T-helper 2 cell (primary cell): Measurements from ENCODE around the gene ELOB.

Experiments used
- DNase-seq, 5 experiments: peaks; one replicate each; pipeline versions ENCODE4 v3.0.0 to v3.0.0-alpha.2; 2012 to 2022
- total RNA-seq, 2 donors: gene quantifications; one replicate each; lab custom pipeline; 2026; lab: John Stamatoyannopoulos, UW

ELOB gene
- total RNA-seq = 35.2 to 58.7 reads per million in 2 donors

DNA sequence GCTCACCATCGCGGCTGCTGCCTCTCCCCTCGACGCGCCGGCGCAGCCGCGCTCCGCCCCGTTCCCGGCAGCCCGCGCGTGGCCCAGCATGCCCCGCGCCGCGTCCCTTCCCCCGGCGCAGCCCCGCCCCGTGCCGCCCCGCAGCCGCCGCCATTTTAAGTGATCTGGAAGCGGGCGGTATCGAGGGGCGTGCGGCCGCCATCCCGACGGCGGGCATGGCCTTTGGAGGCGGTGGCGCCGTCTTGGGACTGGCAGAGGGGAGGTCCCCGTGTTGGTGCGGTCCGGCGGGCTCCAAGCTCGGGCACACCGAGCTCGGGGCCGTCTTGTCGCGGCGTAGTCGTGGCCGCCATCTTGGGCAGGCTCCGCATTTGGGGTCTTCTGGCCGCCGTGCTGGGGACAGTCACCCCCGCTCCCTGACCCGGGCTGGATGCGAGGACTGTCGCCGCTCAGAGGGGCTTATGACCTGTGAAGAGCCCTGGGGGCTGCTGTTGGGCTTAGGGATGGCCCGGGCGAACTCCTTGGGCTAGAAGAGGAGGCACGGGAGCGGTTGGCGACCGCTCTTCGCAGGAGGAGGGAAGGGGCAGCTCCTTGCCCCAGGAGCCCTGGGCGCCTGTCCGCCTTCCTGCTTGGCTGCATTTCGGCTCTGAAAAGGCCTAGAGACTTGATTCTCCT, at the start of gene ELOB:
ELOB (minus strand) TSS at position 50 of the 672 bp plus-strand sequence; CDS start at position 9, 41 bp downstream.
- DNase-seq = peak; percentile 79 to 93 (median 84)

DNA sequence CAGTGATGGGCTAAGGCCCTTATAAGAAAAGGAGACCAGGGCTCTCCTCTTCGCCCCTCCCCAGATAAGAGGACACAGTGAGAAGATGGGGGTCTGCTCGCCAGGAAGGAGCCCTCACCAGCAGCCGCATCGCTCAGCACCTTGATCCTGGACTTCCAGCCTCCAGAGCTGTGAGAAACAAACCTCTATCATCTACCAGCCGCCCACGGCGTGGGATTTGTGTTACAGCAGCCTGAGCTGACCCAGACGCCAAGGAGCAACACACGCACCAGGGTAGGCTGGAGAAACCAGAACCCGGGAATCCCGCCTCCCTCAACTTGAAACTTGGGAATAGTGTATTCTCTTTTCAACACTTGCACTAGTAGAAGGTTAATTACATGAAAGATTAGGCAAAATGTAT, 48.8 kb upstream of the ELOB start:
- no peak for DNase-seq

DNA sequence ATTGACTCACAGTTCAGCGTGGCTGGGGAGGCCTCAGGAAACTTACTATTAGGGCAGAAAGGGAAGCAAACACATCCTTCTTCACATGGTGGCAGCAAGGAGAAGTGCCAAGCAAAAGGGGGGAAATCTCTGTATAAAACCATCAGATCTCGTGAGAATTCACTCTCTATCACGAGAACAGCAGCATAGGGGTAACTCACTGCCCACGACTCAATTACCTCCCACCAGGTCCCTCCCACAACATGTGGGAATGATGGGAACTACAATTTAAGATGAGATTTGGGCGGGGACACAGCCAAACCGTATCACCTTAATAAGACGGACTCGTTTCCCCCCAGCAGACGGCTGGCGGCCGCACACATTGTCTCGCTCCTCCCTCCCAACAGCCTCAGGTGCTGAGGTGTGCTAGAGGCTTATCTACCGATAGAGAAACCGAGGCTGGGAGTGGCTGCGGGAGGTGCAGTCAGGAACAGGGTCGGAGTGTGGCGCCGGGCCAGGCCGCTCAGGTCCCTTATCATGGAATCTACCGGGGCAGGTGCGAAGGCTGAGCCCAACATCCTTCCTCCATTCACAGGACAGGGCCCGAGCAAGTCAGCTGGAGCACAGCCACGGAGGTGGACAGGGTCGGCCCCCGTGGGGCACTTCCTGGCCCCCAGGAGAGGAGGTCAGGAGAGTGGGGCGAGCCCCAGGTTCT, 48.1 kb upstream of the ELOB start:
- DNase-seq = no peak

DNA sequence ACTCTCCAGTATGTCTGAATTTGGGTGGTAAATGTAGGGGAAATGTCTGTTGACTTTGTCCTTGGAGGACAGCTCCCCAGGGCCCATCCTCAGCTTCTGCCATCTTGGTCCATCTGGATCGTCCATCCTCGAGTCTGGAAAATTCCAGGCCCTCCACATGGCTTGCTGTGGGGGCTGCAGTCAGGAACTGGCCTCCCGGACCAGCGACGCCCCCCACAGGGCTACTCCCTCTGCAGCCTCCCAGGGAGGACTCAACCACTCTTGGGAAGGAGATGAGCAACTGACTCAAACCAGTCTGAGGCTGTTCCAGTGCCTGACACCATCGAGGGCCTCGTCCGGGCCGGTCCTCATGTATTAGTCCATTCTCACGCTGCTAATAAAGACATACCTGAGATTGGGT, 47.5 kb upstream of the ELOB start:
- no peak for DNase-seq

DNA sequence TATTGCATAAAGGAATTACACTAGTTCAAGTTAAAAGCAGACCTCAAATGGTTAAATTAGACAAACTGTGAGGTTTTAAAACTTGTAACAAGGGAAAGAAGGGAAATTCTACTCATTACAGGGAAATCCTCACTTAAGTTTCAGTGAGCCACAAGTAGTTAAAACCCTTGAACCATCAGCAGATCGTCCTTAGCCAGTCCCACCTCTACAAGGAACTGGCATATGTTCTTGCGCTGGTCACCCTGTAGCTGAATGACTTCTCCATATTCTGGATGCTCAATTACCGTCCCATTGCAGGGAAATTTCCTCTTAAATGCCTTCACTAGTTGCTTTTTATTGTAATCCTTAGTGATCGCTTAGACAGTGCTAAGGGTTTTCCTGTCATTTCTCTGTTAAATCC, 45.4 kb upstream of the ELOB start:
- DNase-seq = no peak

DNA sequence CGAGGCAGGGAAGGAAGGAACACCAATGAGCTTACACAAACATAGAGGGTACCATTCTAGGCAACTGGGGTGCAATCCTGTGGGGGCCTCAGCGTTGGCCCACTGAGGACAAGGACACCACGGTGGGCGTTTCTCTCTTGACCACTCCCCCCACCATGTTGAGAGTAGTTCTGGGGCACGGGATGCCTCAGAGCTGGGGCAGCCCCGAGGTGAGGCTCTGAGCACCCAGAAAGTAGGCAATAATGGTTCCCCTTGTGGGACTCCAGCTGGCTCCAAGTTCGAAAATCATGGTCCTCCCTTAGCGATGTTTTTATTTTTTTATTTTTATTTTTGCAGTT, 45.0 kb upstream of the ELOB start:
- DNase-seq = no peak

DNA sequence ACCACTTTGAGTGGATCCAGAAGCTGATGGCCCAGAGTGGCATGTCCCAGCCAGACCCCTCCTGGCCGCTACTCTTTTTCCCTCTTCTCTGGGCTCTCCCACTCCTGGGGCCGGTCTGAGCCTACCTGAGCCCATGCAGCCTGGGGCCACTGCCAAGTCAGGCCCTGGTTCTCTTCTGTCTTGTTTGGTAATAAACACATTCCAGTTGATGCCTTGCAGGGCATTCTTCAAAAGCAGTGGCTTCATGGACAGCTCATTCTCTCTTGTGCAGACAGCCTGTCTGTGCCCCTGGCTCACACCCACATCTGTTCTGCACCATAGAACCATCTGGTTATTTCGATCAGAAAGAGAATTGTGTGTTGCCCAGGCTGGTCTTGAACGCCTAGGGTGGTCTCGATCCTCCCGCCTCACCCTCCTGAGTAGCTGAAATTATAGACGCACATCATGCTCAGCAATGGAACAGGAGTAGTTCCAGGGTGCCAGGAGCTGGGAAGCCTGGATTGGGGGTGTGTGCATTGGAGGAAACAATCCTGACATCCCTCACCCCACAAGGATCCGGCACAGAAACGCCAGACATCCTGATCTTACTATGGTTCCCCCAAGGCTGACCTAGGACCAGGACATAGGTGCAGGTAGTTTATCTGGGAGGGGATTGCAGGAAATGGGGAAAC, 44.5 kb upstream of the ELOB start:
- DNase-seq = no peak

DNA sequence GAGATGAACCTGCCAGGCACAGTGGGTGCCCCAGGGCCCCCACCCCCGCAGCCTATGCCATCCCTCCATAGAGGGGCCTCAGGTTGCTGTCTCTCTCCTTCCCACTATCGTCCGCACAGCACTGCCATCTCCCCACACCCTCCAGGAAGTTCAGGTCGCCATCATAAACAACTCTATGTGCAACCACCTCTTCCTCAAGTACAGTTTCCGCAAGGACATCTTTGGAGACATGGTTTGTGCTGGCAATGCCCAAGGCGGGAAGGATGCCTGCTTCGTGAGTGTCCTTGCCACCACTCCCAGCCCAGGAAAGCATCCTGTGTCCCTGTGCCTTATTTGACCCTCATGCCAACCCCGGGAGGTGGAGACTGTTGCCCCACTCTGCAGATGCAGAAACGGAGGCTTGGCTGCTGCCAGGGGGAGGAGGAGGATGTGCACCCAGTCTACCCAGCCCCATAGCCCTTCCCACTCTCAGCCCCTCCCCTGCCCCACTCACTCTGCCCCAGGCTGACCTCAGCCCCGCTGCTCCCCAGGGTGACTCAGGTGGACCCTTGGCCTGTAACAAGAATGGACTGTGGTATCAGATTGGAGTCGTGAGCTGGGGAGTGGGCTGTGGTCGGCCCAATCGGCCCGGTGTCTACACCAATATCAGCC, 43.9 kb upstream of the ELOB start:
- DNase-seq = no peak

DNA sequence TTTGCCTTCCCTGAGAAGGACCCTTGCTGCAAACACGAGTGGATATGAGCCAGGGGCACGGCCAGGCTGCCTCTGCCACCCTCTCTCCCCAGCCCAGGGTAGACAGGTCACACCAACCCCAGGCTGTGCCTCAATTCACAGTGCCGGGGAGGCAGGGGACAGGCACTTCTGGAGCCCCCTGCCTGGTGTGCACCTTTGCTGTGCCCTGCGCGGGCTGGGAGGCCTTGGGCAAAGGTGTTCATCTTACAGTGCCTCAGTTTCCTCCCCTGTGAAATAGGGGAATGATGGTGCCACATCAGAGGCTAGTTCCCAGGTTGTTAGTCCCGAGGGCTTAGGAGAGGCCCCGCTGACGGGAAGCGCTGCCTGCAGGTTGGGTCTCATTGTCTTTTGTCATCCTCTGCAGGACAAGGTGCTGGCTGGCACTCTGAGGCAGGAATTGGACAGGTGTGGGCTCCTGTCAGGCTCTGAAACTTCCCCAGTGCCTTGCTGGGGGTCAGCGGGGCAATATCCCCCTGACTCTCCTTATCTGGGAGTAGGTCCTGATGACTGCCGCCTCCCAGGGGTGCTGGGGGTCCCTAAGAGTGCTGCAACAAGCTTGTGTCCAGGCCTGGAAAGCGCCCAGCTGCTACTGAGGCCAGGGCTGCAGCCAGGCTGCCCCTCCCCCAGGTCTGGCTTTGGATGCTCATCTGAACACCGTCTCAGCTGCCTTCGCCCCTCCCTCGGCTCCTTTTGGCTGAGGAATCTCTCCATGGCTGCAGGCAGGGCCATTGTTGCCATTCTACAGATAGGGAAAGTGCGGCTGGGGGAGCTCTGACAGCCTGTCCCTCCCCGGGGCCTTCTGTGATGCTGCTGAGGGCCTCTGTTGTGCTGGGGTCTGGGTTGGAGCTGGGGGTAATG, 43.1 kb upstream of the ELOB start:
- no peak for DNase-seq

DNA sequence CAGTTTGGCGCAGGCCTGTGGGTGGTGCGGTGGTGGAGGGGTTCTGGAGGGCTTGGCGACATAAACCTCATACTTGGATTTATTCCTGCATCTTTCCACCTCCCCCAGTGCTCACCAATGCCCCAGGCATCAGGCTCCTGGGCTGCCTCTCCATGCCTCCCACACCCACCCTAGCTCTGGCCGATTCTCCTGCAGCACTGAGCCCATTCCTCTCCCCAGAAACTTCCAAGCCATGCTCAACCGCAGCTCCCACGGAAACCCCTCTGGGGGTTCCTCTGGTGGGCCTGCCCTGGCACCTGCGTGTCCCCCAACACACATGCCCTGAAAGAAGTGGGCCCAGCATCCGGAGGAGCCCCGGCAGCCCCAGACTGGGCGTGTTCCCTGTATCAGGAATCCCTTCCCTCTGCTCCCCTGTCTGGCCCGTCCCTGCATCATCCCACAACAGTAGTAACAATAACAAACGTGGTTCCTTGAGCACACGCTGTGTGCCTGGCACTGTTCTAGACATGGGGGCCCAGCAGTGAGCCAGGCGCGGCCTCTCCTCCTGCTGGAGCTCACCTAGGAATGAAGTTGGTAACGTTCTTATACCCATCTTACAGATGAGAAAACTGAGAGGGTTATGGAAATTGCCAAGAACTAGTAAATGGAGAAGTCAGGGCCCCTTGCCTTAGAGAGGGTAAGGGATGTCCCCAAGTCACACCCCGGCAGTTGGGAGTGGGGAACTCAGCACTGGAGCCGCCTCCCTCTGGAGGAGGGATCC, 42.3 kb upstream of the ELOB start:
- no peak for DNase-seq

DNA sequence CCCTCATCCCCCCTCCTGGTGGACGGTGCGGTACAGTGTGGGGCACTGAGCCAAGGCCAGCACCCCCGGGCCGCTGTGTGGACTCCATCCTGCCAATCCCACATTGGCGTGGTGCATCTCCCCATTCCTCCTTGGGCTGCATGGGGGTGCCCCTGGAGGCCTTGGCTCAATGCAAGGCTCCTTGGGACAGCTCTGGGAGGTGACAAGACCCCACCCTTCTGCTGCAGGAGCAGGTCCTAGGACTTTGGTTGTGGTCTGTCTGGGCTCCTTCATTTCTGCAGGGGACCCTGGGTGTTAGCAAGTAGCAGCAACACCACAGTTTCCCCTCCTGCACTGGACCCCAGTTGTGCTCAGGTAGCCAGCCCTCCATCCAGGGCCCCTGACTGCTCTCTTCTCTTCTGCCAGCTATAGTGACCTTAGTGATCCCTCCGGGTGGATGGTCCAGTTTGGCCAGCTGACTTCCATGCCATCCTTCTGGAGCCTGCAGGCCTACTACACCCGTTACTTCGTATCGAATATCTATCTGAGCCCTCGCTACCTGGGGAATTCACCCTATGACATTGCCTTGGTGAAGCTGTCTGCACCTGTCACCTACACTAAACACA, 41.3 kb upstream of the ELOB start:
- no peak for DNase-seq

DNA sequence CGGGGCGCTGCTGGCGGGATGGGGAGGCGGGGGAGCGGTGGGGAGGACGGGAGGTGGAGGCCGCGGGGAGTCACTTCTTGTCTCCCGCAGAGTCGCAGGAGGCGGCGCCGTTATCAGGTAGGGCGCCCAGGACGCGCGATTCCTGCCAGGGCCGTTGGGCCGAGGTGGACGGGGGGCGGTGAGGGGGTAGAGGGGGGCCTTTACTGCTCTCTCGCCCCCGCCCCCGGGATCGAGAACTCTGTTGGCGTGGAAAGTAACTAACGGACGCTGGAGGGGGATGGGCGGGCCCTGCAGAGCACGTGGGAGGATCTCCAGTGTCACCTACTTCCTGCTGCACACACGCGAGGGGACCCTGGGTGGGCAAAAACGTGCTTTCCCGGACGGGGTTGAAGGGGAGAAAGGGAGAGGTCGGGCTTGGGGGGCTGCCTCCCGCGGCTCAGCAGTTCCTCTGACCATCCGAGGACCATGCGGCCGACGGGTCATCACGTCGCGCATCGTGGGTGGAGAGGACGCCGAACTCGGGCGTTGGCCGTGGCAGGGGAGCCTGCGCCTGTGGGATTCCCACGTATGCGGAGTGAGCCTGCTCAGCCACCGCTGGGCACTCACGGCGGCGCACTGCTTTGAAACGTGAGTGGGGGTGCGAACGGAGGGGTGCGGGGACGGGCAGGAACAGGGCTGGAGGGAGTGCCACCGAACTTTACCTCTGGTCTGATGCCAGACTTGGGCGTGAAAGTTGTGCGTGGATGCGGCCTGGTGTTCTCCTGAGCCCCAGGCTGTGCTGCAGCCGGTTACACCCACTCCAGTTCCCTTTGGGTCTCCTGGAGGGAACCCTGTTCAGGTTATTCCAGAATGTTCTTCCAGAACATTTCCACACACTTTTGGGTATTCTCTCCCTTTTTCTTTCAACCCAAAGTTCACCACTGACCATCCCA, 40.5 kb upstream of the ELOB start:
- peak in 1 of 5 experiments; percentile 26 for DNase-seq

DNA sequence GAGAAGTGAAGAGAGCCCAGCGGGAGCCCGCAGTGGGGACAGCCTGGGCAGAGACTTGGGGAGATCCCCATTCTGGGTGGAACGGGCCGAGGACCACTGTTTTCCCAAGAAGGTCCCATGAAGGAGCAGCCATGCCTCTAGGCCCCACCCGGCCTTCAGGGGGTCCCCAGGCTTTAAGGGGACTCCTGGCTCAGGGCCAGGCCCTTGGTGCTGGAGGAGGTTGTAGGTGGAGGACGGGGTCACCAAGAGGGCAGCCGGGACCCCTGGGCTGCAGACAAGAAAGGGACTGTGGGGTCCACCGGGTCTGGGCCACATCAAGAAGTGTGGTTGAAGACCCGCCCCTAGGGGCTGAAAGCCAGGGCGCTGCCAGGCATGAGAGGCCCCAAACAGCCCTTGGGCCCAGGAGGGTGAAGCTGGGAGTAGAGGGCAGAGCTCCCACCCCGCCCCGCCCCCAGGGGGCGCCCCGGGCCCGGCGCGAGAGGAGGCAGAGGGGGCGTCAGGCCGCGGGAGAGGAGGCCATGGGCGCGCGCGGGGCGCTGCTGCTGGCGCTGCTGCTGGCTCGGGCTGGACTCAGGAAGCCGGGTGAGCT, 39.8 kb upstream of the ELOB start, which contains the start of gene PRSS21:
PRSS21 (plus strand) TSS at position 487 of the 589 bp plus-strand sequence; CDS start at position 519, 32 bp downstream.
- DNase-seq = peak in 2 of 5 experiments; percentile 36 to 48

DNA sequence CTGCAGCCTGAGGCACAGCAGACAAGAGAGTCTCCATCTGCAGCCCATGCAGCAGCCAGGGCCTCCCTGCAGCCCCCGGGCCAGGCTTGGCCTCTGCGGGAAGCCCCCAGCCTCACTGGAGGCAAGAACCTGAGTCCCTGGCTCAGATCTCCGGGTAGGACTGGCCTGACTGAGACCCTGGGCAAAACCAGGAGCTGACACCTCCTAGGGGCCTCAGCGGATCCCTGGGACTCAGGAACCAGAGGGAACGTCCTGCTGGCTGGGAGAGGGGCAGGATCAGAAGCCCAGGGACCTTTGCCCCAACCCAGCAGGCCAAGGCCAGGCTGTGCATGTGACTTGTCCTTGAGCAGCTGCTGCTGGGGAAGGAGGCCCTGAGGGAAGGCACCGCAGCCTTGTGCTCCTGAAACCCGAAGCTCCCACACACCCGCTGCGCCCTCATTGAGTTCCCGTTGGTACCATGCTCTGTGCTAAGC, 38.3 kb upstream of the ELOB start:
- DNase-seq = no peak

DNA sequence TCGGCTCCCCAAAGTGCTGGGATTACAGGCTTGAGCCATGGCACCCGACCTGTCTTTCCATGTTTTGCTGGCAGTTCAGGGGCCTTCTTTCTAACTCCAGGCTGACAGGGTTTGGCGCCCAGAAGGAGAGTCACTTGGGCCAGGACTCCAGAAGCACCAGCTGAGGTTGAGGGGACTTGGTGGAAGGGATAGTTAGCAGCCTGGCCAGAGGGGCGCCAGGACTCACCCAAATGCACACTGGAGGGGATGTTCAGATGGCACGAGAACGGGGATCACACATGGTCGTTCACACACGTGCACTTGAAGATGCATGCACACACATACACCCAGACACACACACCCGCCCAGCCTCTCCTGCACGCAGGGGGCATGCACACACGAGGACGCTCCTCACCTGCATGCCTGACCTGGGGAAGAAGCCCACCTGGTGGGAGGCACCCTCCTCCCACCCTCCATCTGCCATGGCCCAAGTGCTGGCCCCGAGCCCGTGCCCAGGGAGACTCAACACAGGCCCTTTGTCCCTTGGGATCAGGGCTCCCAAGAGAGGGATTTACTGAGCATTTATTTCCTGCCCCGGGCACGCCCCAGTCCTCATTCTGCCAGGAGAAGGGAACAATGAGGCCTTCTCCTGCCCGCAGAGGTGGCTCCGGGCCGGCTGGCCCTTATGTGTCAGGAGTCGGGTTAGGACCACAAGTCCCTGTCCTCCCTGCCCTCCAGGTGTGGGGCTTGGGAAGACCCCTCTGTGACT, 37.6 kb upstream of the ELOB start:
- DNase-seq = no peak

DNA sequence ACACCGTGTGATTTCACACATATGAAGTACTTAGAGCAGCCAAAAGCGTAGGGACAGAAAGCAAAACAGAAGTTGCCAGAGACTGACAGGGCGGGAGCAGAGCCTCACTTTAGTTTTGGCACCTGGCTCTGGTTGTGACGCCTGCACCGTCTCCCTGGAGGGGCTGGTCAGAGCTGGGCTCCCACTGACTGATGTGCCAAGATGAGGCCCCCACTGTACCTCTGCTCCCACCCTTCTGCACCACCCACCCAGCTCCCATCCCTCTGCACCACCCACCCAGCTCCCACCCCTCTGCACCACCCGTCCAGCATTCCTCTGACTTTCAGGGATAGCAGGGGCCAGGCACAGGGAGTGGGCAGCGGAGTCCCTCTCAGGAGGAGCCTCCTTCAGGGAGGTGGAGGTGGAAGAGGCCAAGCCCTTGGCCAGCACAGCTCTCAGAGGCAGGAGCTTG, 36.7 kb upstream of the ELOB start:
- DNase-seq = no peak

DNA sequence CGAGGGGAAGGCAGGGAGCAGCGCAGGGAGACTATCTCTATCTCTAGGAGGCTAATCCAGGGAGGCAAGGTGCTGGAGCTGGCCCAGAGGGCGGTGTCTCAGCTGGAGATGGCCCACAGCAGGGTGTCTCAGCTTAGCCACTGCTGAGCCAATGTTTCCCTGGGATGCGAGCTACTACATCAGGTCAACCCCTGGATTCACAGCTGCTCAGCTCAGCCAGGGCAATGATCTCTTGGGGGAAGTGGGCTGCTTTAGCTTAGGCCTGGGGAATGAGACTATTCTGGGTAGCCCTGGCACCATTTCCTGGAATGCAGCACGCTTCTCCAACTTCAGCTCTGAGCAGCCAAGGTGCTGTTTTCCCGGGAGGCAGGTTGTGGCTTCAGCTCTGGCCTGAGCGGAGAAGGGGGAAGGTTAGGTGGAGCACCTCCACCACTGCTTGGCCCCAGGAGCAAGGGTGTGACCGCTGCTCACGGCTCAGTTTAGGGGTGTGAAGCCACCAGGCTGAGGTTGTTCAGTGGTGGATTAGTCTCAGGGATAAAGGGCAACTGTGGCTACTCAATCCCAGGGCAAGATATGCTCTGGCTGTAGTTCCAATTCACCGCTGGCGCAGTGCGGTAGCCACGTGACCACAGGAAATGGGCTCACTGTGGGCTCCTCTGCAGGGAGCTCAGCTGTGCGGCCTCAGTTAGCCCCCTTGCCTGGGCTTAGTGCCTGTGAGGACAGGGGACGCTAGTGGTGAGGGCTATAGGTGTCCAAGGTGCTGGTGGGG, 34.8 kb upstream of the ELOB start:
- no peak for DNase-seq

DNA sequence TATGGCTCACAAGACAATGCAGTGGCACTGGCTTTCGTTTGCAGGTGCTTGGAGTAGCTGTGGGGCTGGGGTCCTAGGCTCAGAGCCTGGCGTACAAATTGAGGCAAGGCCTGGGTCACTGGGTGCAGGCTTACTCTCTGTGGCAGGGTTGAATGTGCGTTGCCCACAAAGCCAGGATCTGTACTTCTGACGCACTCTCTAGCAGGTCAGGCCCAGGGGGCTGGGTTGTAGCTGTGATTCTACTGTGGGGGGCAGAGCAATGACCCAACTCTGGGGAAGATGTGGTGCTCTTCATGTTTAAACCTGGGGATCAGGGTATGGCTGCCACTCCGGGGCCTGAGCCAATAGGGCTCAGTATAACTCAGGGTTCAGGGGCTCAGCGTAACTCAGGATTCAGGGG, 33.6 kb upstream of the ELOB start:
- no peak for DNase-seq
